ENCODE data around the gene DNMT3A.
"Not testable (repeated sequence)": the region's sequence is repeated elsewhere in the genome, so short reads cannot be mapped to it uniquely, and the experiment has no call there.

DNMT3A gene

GRCh38 chr2:25276569-25277465 is 64.9 kb downstream of the DNMT3A start:
- Histone ChIP-seq H3K27me3 (replicated peaks; ENCODE audit: control insufficient read depth, insufficient read depth, low read length, poor library complexity, severe bottlenecking) (no peaks in the 10 kb centered on the region), H3K4me1 (ENCODE audit: control insufficient read depth, insufficient read depth, low read length, poor library complexity, severe bottlenecking) (peaks cover 51% of the 10 kb centered on the region), H3K9me3 (ENCODE audit: control insufficient read depth, low read length) (no peaks in the 10 kb centered on the region), H3K27ac (ENCODE audit: insufficient read depth, low read length, poor library complexity, severe bottlenecking) (peak overlapping the region; percentile 82), H3K4me3 (ENCODE audit: insufficient read depth, low read depth, low read length, poor library complexity, severe bottlenecking) (peak overlapping the region; percentile 47), H3K36me3 (ENCODE audit: control insufficient read depth, insufficient read depth, low read length) (peaks cover 15% of the 10 kb centered on the region)
- DNase-seq: peak; percentile 58 to 71 (median 62)

DNA sequence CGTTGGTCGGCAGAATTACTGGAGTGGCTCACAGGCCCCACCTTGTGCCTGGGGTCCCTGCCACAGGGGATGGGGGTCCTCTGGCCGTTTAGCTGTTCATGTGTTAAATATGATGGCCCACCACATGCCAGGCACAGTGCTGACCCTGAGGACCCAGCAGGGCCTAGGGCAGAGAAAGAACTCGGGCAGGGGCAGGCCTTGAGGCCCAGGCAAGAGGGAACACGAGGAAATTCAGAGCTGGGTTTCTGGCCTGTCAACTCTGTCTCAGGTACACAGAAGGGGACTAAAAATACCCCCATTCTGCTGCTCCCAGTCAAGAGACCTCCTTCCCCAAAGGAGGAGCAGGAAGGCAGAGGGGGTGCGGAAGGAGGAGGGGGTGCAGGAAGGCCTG is 66.2 kb downstream of the DNMT3A start:
- Histone ChIP-seq H3K27ac (ENCODE audit: insufficient read depth, low read length, poor library complexity, severe bottlenecking) (peak overlapping the region; percentile 82), H3K4me1 (ENCODE audit: control insufficient read depth, insufficient read depth, low read length, poor library complexity, severe bottlenecking) (peaks cover 51% of the 10 kb centered on the region)

DNA sequence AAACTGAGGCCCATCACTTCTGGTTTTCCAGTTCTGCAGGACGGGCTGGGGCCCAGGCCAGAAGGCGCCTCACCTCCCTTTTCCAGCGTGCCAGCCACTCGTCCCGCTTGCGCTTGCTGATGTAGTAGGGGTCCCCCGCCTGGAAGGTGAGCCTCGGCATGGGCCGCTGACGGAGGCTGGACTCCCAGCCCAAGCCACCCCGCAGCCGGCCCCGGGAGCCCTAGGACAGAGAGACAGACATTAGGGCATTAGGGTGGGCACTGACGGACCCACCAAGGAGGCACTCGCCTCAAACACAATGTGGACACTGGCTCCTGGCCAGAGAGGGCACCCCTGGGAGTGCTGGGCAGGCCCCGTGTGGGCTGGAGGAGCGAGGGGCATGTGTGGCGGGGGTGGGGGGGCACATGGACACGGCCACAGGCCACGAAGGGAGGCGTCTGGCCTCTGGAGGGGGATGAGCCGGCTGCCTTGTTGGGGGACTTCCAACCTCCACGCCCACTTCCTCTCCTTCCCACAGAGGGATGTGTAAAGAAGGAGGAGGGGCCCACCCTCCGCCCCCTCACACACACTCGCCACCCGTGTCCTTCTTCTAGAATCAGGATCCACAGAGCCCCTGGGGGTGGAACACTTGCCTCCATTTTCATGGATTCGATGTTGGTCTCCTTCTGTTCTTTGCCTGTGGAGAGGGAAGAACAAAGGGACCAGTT is 66.7 kb downstream of the DNMT3A start:
- Histone ChIP-seq H3K27me3 (replicated peaks; ENCODE audit: control insufficient read depth, insufficient read depth, low read length, poor library complexity, severe bottlenecking) (no peaks in the 10 kb centered on the region), H3K4me3 (ENCODE audit: insufficient read depth, low read depth, low read length, poor library complexity, severe bottlenecking) (no peak overlapping the region), H3K36me3 (ENCODE audit: control insufficient read depth, insufficient read depth, low read length) (peaks cover 6% of the 10 kb centered on the region), H3K27ac (ENCODE audit: insufficient read depth, low read length, poor library complexity, severe bottlenecking) (peak overlapping the region; percentile 82), H3K9me3 (ENCODE audit: control insufficient read depth, low read length) (no peaks in the 10 kb centered on the region), H3K4me1 (ENCODE audit: control insufficient read depth, insufficient read depth, low read length, poor library complexity, severe bottlenecking) (peaks cover 51% of the 10 kb centered on the region)
- DNase-seq: peak; percentile 52 to 55 (median 52)

More for the DNA sequence above, 66.2 kb downstream of the DNMT3A start:
- no peak overlapping the region for H3K4me3 ChIP-seq (ENCODE audit: insufficient read depth, low read depth, low read length, poor library complexity, severe bottlenecking)
- H3K36me3 ChIP-seq (ENCODE audit: control insufficient read depth, insufficient read depth, low read length): peaks cover 6% of the 10 kb centered on the region
- no peaks in the 10 kb centered on the region for H3K9me3 ChIP-seq (ENCODE audit: control insufficient read depth, low read length)
- no peaks in the 10 kb centered on the region for H3K27me3 ChIP-seq (replicated peaks; ENCODE audit: control insufficient read depth, insufficient read depth, low read length, poor library complexity, severe bottlenecking)
- no peak for DNase-seq

DNA sequence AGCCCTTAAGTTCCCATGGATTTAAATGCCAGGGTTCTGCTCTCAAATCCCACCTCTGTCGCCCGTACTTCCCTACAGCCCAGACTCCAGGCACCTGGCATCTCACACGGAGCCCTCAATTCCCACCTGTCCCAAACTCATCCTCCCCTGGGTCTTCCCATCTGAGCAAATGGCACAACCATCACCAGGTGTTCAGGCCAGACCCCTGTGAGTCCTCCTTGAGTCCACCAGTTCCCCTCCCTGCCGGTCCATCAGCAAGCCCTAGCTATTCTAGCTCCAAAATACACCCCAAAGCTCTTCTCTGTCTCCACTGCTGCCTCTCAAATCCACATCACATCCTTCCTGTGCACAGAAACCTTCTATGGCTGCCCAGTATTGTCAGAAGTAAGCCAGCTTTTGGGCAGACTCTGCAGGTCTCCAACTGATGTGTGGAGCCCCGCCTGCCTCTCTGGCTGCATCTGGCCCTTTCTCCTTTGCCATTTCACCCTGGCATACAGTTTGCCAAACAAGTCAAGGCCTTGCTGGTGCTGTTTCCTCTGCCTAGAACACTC is 67.7 kb downstream of the DNMT3A start:
- Histone ChIP-seq H3K9me3 (ENCODE audit: control insufficient read depth, low read length) (no peaks in the 10 kb centered on the region), H3K4me3 (ENCODE audit: insufficient read depth, low read depth, low read length, poor library complexity, severe bottlenecking) (no peak overlapping the region), H3K27me3 (replicated peaks; ENCODE audit: control insufficient read depth, insufficient read depth, low read length, poor library complexity, severe bottlenecking) (no peaks in the 10 kb centered on the region), H3K36me3 (ENCODE audit: control insufficient read depth, insufficient read depth, low read length) (peaks cover 14% of the 10 kb centered on the region), H3K4me1 (ENCODE audit: control insufficient read depth, insufficient read depth, low read length, poor library complexity, severe bottlenecking) (peaks cover 49% of the 10 kb centered on the region), H3K27ac (ENCODE audit: insufficient read depth, low read length, poor library complexity, severe bottlenecking) (peak overlapping the region; percentile 82)
- no peak for DNase-seq

- peak overlapping the region; percentile 82 for H3K27ac ChIP-seq (ENCODE audit: insufficient read depth, low read length, poor library complexity, severe bottlenecking)
These were observed 69.0 kb downstream of the DNMT3A start for GRCh38 chr2:25272705-25273104.

GRCh38 chr2:25270061-25270460 is 71.7 kb downstream of the DNMT3A start:
- Histone ChIP-seq H3K27me3 (replicated peaks; ENCODE audit: control insufficient read depth, insufficient read depth, low read length, poor library complexity, severe bottlenecking) (no peaks in the 10 kb centered on the region), H3K4me3 (ENCODE audit: insufficient read depth, low read depth, low read length, poor library complexity, severe bottlenecking) (no peak overlapping the region), H3K9me3 (ENCODE audit: control insufficient read depth, low read length) (no peaks in the 10 kb centered on the region), H3K36me3 (ENCODE audit: control insufficient read depth, insufficient read depth, low read length) (peaks cover 23% of the 10 kb centered on the region), H3K4me1 (ENCODE audit: control insufficient read depth, insufficient read depth, low read length, poor library complexity, severe bottlenecking) (peaks cover 40% of the 10 kb centered on the region), H3K27ac (ENCODE audit: insufficient read depth, low read length, poor library complexity, severe bottlenecking) (no peak overlapping the region)
- DNase-seq: no peak

More at GRCh38 chr2:25272705-25273104, 69.0 kb downstream of the DNMT3A start:
- Histone ChIP-seq H3K36me3 (ENCODE audit: control insufficient read depth, insufficient read depth, low read length) (peaks cover 22% of the 10 kb centered on the region), H3K4me1 (ENCODE audit: control insufficient read depth, insufficient read depth, low read length, poor library complexity, severe bottlenecking) (peaks cover 45% of the 10 kb centered on the region)
- not testable (repeated sequence) for H3K9me3 ChIP-seq (ENCODE audit: control insufficient read depth, low read length); DNase-seq; H3K4me3 ChIP-seq (ENCODE audit: insufficient read depth, low read depth, low read length, poor library complexity, severe bottlenecking); H3K27me3 ChIP-seq (replicated peaks; ENCODE audit: control insufficient read depth, insufficient read depth, low read length, poor library complexity, severe bottlenecking)

DNA sequence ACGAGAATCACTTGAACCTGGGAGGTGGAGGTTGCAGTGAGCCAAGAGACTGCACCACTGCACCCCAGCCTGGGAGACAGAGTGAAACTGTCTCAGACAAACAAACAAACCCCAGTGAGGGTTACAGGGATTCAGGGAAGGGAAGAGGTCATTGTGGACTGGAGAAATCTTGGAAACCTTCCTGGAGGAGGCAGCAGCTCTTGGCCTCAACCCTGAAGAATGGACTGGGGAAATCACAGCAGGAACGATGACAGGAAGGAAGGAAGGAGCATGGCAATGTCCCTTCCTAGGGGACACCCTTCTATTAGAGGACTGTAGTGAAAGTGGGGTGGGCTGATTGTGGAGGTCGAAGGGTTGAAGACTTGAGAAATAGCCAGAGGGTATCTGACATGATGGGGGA is 72.5 kb downstream of the DNMT3A start:
- Histone ChIP-seq H3K27ac (ENCODE audit: insufficient read depth, low read length, poor library complexity, severe bottlenecking) (no peak overlapping the region), H3K4me3 (ENCODE audit: insufficient read depth, low read depth, low read length, poor library complexity, severe bottlenecking) (no peak overlapping the region), H3K4me1 (ENCODE audit: control insufficient read depth, insufficient read depth, low read length, poor library complexity, severe bottlenecking) (peaks cover 32% of the 10 kb centered on the region), H3K9me3 (ENCODE audit: control insufficient read depth, low read length) (no peaks in the 10 kb centered on the region), H3K27me3 (replicated peaks; ENCODE audit: control insufficient read depth, insufficient read depth, low read length, poor library complexity, severe bottlenecking) (no peaks in the 10 kb centered on the region), H3K36me3 (ENCODE audit: control insufficient read depth, insufficient read depth, low read length) (peaks cover 23% of the 10 kb centered on the region)
- no peak for DNase-seq

DNA sequence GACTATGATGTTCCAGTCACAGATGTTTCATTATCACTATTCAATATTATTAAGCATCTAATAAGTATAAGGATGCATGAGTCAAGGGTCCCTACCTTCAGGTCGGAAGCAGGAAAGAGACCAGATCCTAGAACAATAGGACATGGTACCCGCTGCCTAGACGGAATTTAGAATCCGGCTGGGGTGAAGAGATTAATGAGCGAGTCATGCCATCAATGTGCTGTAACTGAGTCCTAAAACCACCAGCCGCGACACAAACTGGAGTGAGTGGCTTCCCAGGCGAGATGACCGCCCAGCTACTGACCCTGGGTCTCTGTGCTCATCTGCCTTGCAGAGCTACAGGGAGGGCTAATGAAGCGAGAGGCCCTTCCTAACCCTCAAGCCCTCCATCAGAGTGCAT is 73.6 kb downstream of the DNMT3A start:
- Histone ChIP-seq H3K36me3 (ENCODE audit: control insufficient read depth, insufficient read depth, low read length) (peaks cover 23% of the 10 kb centered on the region), H3K27me3 (replicated peaks; ENCODE audit: control insufficient read depth, insufficient read depth, low read length, poor library complexity, severe bottlenecking) (no peaks in the 10 kb centered on the region), H3K4me1 (ENCODE audit: control insufficient read depth, insufficient read depth, low read length, poor library complexity, severe bottlenecking) (peaks cover 24% of the 10 kb centered on the region), H3K9me3 (ENCODE audit: control insufficient read depth, low read length) (no peaks in the 10 kb centered on the region), H3K27ac (ENCODE audit: insufficient read depth, low read length, poor library complexity, severe bottlenecking) (no peak overlapping the region), H3K4me3 (ENCODE audit: insufficient read depth, low read depth, low read length, poor library complexity, severe bottlenecking) (no peak overlapping the region)
- DNase-seq: no peak

GRCh38 chr2:25266399-25266798 is 75.3 kb downstream of the DNMT3A start:
- Histone ChIP-seq H3K27me3 (replicated peaks; ENCODE audit: control insufficient read depth, insufficient read depth, low read length, poor library complexity, severe bottlenecking) (no peaks in the 10 kb centered on the region), H3K27ac (ENCODE audit: insufficient read depth, low read length, poor library complexity, severe bottlenecking) (no peak overlapping the region), H3K4me1 (ENCODE audit: control insufficient read depth, insufficient read depth, low read length, poor library complexity, severe bottlenecking) (peaks cover 18% of the 10 kb centered on the region), H3K9me3 (ENCODE audit: control insufficient read depth, low read length) (no peaks in the 10 kb centered on the region), H3K36me3 (ENCODE audit: control insufficient read depth, insufficient read depth, low read length) (peaks cover 23% of the 10 kb centered on the region), H3K4me3 (ENCODE audit: insufficient read depth, low read depth, low read length, poor library complexity, severe bottlenecking) (no peak overlapping the region)
- no peak for DNase-seq

- Histone ChIP-seq H3K27ac (ENCODE audit: insufficient read depth, low read length, poor library complexity, severe bottlenecking) (no peak overlapping the region), H3K36me3 (ENCODE audit: control insufficient read depth, insufficient read depth, low read length) (peaks cover 19% of the 10 kb centered on the region), H3K27me3 (replicated peaks; ENCODE audit: control insufficient read depth, insufficient read depth, low read length, poor library complexity, severe bottlenecking) (no peaks in the 10 kb centered on the region), H3K9me3 (ENCODE audit: control insufficient read depth, low read length) (no peaks in the 10 kb centered on the region), H3K4me1 (ENCODE audit: control insufficient read depth, insufficient read depth, low read length, poor library complexity, severe bottlenecking) (peaks cover 18% of the 10 kb centered on the region), H3K4me3 (ENCODE audit: insufficient read depth, low read depth, low read length, poor library complexity, severe bottlenecking) (no peak overlapping the region)
- DNase-seq: no peak
These were observed 75.9 kb downstream of the DNMT3A start for GRCh38 chr2:25265802-25266201.
